Measurements from ENCODE around the gene FAM107A. TPM values are rescaled to one million over a fixed set of nuclear protein-coding genes. Genes with fewer than 3 reads are reported as not detected.

The FAM107A gene
- total RNA-seq, 1 donor, result not detected

DNA sequence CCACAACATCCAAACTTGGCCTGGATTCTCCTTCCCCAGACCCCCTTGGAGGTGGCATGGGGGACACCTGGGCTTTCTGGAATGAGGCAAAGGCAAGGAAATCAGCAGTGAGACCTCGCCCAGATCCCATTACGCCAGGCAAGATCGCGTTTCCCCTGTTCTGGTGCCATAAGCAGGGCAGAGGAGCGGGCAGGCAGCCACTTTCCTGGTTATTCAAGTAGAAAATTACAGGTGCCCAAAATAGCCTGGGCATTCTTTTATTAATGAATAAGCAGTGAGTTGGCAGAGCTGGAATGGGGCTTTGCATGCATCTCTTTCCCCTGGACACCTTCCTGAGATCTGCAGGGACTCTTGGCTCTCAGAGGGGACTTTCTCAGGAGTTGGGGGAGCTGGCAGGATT, 31.5 kb upstream of the FAM107A start:
- no peak overlapping the region for H3K4me3 ChIP-seq (ENCODE audit: low read depth, low read length)
- TF ChIP-seq, protein P1, sequence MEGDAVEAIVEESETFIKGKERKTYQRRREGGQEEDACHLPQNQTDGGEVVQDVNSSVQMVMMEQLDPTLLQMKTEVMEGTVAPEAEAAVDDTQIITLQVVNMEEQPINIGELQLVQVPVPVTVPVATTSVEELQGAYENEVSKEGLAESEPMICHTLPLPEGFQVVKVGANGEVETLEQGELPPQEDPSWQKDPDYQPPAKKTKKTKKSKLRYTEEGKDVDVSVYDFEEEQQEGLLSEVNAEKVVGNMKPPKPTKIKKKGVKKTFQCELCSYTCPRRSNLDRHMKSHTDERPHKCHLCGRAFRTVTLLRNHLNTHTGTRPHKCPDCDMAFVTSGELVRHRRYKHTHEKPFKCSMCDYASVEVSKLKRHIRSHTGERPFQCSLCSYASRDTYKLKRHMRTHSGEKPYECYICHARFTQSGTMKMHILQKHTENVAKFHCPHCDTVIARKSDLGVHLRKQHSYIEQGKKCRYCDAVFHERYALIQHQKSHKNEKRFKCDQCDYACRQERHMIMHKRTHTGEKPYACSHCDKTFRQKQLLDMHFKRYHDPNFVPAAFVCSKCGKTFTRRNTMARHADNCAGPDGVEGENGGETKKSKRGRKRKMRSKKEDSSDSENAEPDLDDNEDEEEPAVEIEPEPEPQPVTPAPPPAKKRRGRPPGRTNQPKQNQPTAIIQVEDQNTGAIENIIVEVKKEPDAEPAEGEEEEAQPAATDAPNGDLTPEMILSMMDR (IDR thresholded peaks at IDR 0.05; ENCODE audit: insufficient read depth, low read depth, low read length), result no peak
- DNase-seq (ENCODE audit: low read depth), result no peak

DNA sequence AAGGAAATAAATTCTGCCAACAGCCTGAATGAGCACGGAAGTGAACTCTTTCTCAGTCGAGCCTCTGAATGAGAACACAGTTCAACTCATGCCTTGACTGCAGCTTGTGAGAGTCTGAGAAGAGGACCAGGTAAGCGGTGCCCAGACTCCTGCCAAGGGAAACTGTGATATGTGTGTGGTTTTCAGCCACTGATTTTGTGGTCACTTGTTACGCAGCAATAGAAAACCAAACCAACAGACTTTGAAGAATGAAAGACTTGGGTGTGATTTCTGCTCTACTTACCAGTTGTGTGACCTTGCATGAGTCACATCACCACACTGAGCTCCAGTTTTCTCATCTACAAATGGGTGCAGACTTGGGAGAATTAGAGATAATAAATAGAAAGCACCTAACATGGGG, 30.6 kb upstream of the FAM107A start:
- TF ChIP-seq, protein P1 (IDR thresholded peaks at IDR 0.05; ENCODE audit: insufficient read depth, low read depth, low read length), result no peak
- DNase-seq (ENCODE audit: low read depth), result no peak
- H3K4me3 ChIP-seq (ENCODE audit: low read depth, low read length), result no peak overlapping the region

DNA sequence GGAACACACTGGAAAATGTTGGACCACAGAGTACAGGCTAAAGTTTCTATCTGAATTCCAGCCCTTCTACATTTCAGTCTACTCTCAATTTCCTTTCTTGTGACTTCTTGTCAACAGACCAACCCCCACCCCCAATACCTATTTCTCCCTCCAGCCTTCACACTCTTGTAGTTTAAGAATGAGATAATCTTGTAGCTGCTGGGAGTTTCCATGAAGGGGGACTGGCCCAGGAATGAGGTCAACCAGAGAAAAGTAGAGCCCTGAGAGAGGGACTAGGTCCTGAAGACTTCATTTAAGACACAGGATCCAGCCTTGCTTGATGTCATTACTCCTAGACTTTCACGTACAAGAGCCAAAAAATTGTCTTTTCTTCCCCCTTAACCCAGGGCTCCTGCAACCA, 29.5 kb upstream of the FAM107A start:
- TF ChIP-seq, protein P1 (IDR thresholded peaks at IDR 0.05; ENCODE audit: insufficient read depth, low read depth, low read length), result no peak
- DNase-seq (ENCODE audit: low read depth), result no peak
- H3K4me3 ChIP-seq (ENCODE audit: low read depth, low read length), result no peak overlapping the region

DNA sequence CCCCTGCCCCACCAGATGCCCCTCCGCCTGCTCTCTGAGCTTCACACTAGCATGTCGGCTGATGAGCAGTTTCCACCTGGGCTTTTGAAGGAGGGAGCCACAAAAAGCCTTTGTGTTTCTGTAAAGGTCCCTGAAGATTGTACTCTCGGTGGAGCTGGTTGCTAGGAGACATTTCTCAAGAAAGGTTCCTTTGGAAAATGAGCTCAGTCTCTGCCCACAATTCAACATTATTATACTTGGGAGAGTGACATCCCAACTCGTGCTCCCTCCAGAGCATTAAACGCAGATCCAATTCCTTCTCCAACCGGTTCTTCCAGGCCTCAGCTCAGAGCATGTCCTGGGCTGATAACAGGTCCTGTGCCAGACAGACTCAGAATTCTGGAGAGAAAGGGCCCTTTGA, 26.8 kb upstream of the FAM107A start:
- DNase-seq (ENCODE audit: low read depth), result no peak
- no peak overlapping the region for H3K4me3 ChIP-seq (ENCODE audit: low read depth, low read length)
- TF ChIP-seq, protein P1 (IDR thresholded peaks at IDR 0.05; ENCODE audit: insufficient read depth, low read depth, low read length), result no peak

DNA sequence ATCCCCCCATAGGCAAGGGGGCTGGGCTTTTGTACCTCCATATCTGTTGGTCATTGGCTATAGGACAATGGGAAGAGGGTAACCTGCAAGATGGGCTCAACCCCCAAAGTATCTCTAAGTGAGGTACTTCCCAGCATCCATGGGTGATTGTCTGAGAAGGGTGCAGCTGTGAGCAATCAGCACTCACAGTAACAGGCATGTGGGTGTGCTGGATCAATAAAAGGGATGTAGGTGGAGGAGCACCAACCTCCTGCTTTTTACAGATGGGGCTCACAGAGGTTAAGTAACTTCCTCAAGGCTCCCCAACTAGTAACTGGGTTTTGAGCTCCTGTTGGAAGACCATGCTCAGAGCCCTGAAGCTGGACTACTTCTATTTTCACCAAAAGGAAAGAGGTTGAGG, 26.4 kb upstream of the FAM107A start:
- no peak for DNase-seq (ENCODE audit: low read depth)
- TF ChIP-seq, protein P1 (IDR thresholded peaks at IDR 0.05; ENCODE audit: insufficient read depth, low read depth, low read length), result no peak
- no peak overlapping the region for H3K4me3 ChIP-seq (ENCODE audit: low read depth, low read length)

DNA sequence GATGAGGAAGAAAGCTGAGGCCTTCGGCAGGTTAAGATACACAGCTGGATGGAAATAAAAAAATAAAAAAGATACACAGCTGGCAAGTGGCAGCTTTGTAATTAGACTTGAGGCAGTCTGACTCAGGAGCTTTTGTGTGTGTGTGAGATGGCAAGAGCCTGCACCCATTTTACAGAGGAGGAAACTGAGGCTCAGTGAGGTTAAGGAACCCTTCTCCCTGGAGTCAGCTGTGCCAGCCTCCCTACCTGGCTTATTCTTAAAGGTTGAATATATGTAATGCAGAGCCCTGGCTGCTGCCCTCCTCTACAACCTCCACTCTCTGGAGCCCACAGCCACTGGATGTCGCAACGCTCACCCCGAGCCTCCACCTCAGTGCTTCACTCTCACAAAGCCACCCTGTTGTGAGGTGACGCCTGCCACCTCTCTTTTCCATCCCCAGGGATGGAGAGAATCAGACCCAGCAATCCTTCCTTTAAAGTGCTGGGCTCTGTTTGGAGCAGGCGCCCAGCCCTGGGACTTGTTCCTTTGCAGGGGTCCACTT, 20.6 kb upstream of the FAM107A start:
- no peak overlapping the region for H3K4me3 ChIP-seq (ENCODE audit: low read depth, low read length)
- TF ChIP-seq, protein P1 (IDR thresholded peaks at IDR 0.05; ENCODE audit: insufficient read depth, low read depth, low read length), result no peak

DNA sequence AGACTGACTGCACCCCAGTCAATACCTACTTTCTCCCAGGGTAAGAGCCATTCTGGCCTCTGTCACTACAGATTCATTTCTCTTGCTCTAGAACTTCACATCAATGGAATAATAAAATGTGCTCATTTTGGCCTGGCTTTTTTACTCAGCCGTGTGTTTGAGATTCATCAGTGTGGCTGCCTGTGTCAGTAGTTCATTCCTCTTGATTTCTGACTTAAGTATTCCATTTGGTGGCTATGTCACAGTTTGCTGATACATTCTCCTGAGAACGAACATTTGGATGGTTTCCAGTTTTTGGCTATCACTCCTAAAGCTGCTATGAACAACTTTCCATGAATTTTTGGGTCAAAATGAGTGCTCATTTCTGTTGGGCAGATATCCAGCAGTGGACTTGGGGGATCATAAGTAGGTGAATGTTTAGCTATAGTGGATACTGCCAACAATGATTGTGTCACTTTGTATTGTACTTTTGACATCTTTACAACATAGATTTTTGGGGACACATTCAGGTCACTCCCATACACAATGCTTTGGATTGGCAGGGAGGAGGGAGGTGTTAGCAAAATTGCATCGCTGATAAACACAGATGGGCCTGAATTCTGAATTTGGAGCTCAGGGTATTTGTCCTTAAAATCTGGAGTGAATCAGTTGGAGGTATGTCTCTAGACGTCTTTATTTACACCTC, 19.8 kb upstream of the FAM107A start:
- TF ChIP-seq, protein P1 (IDR thresholded peaks at IDR 0.05; ENCODE audit: insufficient read depth, low read depth, low read length), result no peak
- DNase-seq (ENCODE audit: low read depth), result no peak
- no peak overlapping the region for H3K4me3 ChIP-seq (ENCODE audit: low read depth, low read length)

More for the DNA sequence above, 20.6 kb upstream of the FAM107A start:
- DNase-seq (ENCODE audit: low read depth), result no peak
